GM06990 (cell line): Measurements from ENCODE around the gene GRIK2.

Experiments
- DNase-seq: peaks from one replicate; pipeline ENCODE4 v3.0.0-alpha.2; 2011; ENCODE audit not compliant: insufficient read length; ENCODE audit errors: extremely low read depth
- H3K27me3 ChIP-seq: replicated peaks from 2 replicates; pipeline ENCODE4 v1.6.0; 2011; ENCODE audit warnings: low read length; ENCODE audit not compliant: control insufficient read depth, insufficient read depth
- H3K36me3 ChIP-seq: 2 replicates; pipeline ENCODE4 v1.5.1; 2011; ENCODE audit warnings: low read length; ENCODE audit not compliant: control insufficient read depth, insufficient read depth
- H3K4me3 ChIP-seq: replicated peaks from 2 replicates; pipeline ENCODE4 v1.5.1; 2011; ENCODE audit warnings: low read depth, mild to moderate bottlenecking, control low read depth, low read length
- CTCF ChIP-seq: IDR thresholded peaks from 2 replicates; pipeline ENCODE4 v1.5.1; 2011; ENCODE audit warnings: low read length, control low read depth, mild to moderate bottlenecking, inconsistent platforms; ENCODE audit not compliant: insufficient read depth, poor library complexity, severe bottlenecking

Gene GRIK2

DNA sequence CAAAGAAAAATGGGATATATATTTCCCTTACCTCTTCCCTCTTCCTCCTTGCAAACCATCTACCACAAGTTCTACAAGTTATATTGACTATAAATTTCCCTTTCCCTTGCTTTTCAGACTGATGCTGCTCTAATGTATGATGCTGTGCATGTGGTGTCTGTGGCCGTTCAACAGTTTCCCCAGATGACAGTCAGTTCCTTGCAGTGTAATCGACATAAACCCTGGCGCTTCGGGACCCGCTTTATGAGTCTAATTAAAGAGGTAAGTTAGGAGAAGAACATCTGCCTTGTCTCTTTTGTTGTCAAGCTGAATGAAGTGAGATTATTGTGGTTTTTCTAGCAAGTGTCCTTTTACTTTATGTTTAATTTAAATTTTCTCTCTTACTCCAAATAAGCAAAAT is 406.0 kb downstream of the GRIK2 start:
- H3K36me3 ChIP-seq = no peaks in the 10 kb centered on the region
- H3K27me3 ChIP-seq = no peaks in the 10 kb centered on the region
- no peak overlapping the region for H3K4me3 ChIP-seq
- DNase-seq = no peak
- no peak for TF ChIP-seq CTCF

GRCh38 chr6:101800598-101800997 is 407.1 kb downstream of the GRIK2 start:
- no peak overlapping the region for H3K4me3 ChIP-seq
- no peak for DNase-seq
- H3K27me3 ChIP-seq = no peaks in the 10 kb centered on the region
- no peak for TF ChIP-seq CTCF
- no peaks in the 10 kb centered on the region for H3K36me3 ChIP-seq

GRCh38 chr6:101803136-101803535 is 409.6 kb downstream of the GRIK2 start:
- no peak overlapping the region for H3K4me3 ChIP-seq
- no peaks in the 10 kb centered on the region for H3K27me3 ChIP-seq
- no peak for DNase-seq
- no peak for TF ChIP-seq CTCF
- H3K36me3 ChIP-seq = no peaks in the 10 kb centered on the region

DNA sequence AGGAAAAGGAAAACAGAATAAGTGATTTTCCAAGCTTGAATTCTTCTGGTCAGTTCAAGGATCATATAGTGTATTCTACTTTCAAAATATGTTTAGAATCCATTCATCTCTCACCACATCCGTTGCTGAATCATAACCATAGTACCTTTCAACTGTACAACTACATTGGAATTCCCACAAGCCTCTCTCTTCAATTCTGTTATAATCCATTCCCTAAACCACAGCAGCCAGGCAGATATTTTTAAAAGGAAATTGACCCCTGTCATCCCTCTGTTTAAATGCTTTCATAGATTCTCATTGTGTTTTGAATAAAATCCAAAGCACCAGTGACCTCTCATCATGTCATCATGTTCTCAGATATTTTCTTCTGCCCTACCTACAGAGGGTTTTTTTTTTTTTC is 412.7 kb downstream of the GRIK2 start:
- no peak for DNase-seq
- H3K36me3 ChIP-seq = no peaks in the 10 kb centered on the region
- H3K27me3 ChIP-seq = no peaks in the 10 kb centered on the region
- no peak for TF ChIP-seq CTCF
- H3K4me3 ChIP-seq = no peak overlapping the region

GRCh38 chr6:101811108-101811507 is 417.6 kb downstream of the GRIK2 start:
- Histone ChIP-seq H3K4me3 (no peak overlapping the region), H3K27me3 (no peaks in the 10 kb centered on the region), H3K36me3 (no peaks in the 10 kb centered on the region)
- no peak for DNase-seq
- TF ChIP-seq CTCF = no peak

DNA sequence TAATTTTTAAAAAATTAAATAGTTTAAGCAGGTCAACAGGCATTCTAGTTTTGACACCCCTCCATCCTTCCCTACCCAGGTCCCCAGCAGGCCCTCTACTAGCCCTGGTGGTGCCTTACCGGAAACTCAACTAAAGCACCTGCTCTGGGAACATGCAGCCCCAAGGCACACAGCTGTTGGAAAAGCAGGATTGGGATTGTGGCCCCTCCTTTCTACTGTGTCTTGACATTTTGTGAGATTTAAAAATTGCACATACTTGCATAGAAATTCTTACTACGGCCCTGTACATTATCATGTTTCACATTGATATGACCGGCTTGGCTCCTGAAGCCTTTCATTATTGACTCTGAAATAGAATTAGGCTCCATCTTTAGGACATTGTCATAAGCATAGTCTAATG is 423.2 kb downstream of the GRIK2 start:
- TF ChIP-seq CTCF = no peak
- Histone ChIP-seq H3K4me3 (no peak overlapping the region), H3K36me3 (no peaks in the 10 kb centered on the region), H3K27me3 (no peaks in the 10 kb centered on the region)
- no peak for DNase-seq
